Measurements from ENCODE around the gene CTNNA2. TPM values are rescaled to one million over a fixed set of nuclear protein-coding genes. Genes with fewer than 3 reads are reported as not detected.

CTNNA2 gene
- total and polyA plus RNA-seq, 8 donors: 0.28 to 5.7 (median 0.44) TPM; not detected in 4

- no peaks in the 10 kb centered on the region for H3K9me3 ChIP-seq
- DNase-seq: no peak
- no peak overlapping the region for H3K27ac ChIP-seq
- H3K4me3 ChIP-seq: no peak overlapping the region
- H3K27me3 ChIP-seq: no peaks in the 10 kb centered on the region
- H3K4me1 ChIP-seq: peaks cover 0 to 16% (median 11%) of the 10 kb centered on the region in 4 donors
- WGBS, 5 donors: 53 to 68% (median 56%) methylated on average over 2 of the region's 2 CpGs
- H3K36me3 ChIP-seq: no peaks in the 10 kb centered on the region
- TF ChIP-seq EP300 (IDR thresholded peaks at IDR 0.05) (no peak), POLR2AphosphoS5 (IDR thresholded peaks at IDR 0.05) (no peak)
- TF ChIP-seq, protein P1, sequence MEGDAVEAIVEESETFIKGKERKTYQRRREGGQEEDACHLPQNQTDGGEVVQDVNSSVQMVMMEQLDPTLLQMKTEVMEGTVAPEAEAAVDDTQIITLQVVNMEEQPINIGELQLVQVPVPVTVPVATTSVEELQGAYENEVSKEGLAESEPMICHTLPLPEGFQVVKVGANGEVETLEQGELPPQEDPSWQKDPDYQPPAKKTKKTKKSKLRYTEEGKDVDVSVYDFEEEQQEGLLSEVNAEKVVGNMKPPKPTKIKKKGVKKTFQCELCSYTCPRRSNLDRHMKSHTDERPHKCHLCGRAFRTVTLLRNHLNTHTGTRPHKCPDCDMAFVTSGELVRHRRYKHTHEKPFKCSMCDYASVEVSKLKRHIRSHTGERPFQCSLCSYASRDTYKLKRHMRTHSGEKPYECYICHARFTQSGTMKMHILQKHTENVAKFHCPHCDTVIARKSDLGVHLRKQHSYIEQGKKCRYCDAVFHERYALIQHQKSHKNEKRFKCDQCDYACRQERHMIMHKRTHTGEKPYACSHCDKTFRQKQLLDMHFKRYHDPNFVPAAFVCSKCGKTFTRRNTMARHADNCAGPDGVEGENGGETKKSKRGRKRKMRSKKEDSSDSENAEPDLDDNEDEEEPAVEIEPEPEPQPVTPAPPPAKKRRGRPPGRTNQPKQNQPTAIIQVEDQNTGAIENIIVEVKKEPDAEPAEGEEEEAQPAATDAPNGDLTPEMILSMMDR (IDR thresholded peaks at IDR 0.05): no peak
- intact Hi-C loops (cut with DNase I; ENCODE audit: low total_unique reads): no loop called here
Observed at GRCh38 chr2:80642465-80642864, 1129.6 kb downstream of the CTNNA2 start.

GRCh38 chr2:80643598-80643997 lies 1130.7 kb downstream of the CTNNA2 start:
- intact Hi-C loops (cut with DNase I; ENCODE audit: low total_unique reads): no loop called here
- Histone ChIP-seq H3K36me3 (no peaks in the 10 kb centered on the region), H3K4me3 (no peak overlapping the region), H3K27me3 (no peaks in the 10 kb centered on the region), H3K4me1 (peaks cover 0 to 14% (median 4%) of the 10 kb centered on the region in 4 donors), H3K27ac (no peak overlapping the region), H3K9me3 (no peaks in the 10 kb centered on the region)
- DNase-seq: no peak
- TF ChIP-seq POLR2A (IDR thresholded peaks at IDR 0.05) (no peak), POLR2AphosphoS5 (IDR thresholded peaks at IDR 0.05) (no peak), EP300 (IDR thresholded peaks at IDR 0.05) (no peak)
- TF ChIP-seq, protein P1 (IDR thresholded peaks at IDR 0.05): no peak

GRCh38 chr2:80651435-80651834 lies 1138.6 kb downstream of the CTNNA2 start:
- no peak for DNase-seq
- intact Hi-C loops (cut with DNase I; ENCODE audit: low total_unique reads): no loop called here

DNA sequence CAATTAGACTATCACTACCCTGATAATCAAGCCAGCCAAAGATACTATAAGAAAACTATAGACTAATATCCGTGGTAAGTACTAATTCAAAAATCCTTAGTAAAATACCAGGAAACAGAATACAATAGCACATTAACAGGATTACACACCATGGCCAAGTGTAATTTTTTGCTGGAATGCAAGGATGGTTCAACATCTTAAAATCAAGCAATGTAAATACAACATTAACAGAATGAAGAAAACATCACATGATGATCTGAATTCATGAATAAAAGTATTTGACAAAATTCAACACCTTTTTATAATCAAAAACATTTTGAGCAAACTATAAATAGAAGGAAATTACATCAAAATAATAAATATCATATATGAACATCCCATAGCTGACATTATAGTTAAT lies 1142.4 kb downstream of the CTNNA2 start:
- H3K36me3 ChIP-seq: no peaks in the 10 kb centered on the region
- intact Hi-C loops (cut with DNase I; ENCODE audit: low total_unique reads): no loop called here
- WGBS, 5 donors: 90 to 95% (median 93%) methylated on average over 1 of the region's 1 CpG
- H3K9me3 ChIP-seq: peaks cover 0 to 26% (median 12%) of the 10 kb centered on the region in 4 donors
- no peaks in the 10 kb centered on the region for H3K4me1 ChIP-seq
- no peak for DNase-seq
- no peaks in the 10 kb centered on the region for H3K27me3 ChIP-seq
- no peak overlapping the region for H3K4me3 ChIP-seq
- H3K27ac ChIP-seq: no peak overlapping the region
- TF ChIP-seq, protein P1 (IDR thresholded peaks at IDR 0.05): no peak
- TF ChIP-seq POLR2AphosphoS5 (IDR thresholded peaks at IDR 0.05) (no peak), POLR2A (IDR thresholded peaks at IDR 0.05) (no peak), EP300 (IDR thresholded peaks at IDR 0.05) (no peak)

More at GRCh38 chr2:80651435-80651834, 1138.6 kb downstream of the CTNNA2 start:
- TF ChIP-seq POLR2AphosphoS5 (IDR thresholded peaks at IDR 0.05): no peak
- TF ChIP-seq, protein P1 (IDR thresholded peaks at IDR 0.05): no peak
- H3K9me3 ChIP-seq: peaks cover 0 to 20% (median 10%) of the 10 kb centered on the region in 4 donors
- H3K4me1 ChIP-seq: no peaks in the 10 kb centered on the region
- no peaks in the 10 kb centered on the region for H3K27me3 ChIP-seq
- WGBS, 5 donors: 78 to 91% (median 89%) methylated on average over 1 of the region's 1 CpG
- no peaks in the 10 kb centered on the region for H3K36me3 ChIP-seq
- H3K4me3 ChIP-seq: no peak overlapping the region
- no peak overlapping the region for H3K27ac ChIP-seq
